Right renal cortex interstitium (tissue), 3 donors: Measurements from ENCODE around the gene TNNT1. TPM values are rescaled to one million over a fixed set of nuclear protein-coding genes. Genes with fewer than 3 reads are reported as not detected.
"Not testable (repeated sequence)": the region's sequence is repeated elsewhere in the genome, so short reads cannot be mapped to it uniquely, and the experiment has no call there.

Experiments used
- DNase-seq, 3 donors: peaks; one replicate each; pipeline ENCODE4 v3.0.0-alpha.2; 2013; ENCODE audit warnings: low read depth in 3 of 3, low spot score in 2 of 3
- polyA plus RNA-seq, 3 donors: library from polyadenylated mRNA; unstranded; fragments of 120-200 nt; gene quantifications; one replicate each; pipeline ENCODE4 v1.2.1, GENCODE V29; 2013; ENCODE audit not compliant: insufficient read length in 3 of 3

Gene TNNT1
- polyA plus RNA-seq, 3 donors: 2.1 to 7.7 (median 3.9) TPM

DNA sequence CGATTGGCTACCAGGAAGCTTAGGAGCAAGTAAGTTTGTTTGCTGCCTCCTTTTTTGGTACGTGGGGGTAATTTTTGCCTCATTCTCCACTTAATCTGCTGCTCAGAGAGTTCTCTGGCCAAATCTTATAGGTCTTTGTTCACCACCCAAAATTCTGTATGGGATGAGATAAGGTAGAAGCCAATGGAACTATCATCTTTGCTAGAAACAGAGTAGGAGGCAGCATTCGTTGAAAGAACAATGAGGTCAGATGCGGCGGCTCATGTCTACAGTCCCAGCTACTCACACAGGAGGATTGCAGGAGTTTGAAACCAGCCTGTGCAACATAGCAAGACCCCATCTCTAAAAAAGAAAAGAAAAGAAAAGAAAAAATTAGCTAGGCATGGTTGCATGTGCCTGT lies 22.4 kb upstream of the TNNT1 start:
- DNase-seq: no peak

DNA sequence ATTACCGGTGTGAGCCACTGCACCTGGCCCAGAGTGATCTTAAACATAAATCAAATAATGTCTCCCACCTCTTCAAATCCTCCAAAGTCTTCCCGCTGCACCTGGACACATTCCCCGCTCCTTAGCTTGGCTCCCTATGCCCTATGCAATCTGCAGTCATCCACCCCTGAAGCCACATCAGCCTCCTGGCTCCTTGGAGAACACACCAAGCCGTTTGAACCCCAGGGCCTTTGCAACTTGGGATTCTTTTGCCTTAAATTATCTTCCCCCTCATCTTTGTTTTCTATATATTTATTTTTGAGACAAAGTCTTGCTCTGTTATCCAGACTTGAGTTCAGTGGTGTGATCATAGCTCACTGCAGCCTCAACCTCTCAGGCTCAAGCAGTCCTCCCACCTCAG lies 20.1 kb upstream of the TNNT1 start:
- no peak for DNase-seq

DNA sequence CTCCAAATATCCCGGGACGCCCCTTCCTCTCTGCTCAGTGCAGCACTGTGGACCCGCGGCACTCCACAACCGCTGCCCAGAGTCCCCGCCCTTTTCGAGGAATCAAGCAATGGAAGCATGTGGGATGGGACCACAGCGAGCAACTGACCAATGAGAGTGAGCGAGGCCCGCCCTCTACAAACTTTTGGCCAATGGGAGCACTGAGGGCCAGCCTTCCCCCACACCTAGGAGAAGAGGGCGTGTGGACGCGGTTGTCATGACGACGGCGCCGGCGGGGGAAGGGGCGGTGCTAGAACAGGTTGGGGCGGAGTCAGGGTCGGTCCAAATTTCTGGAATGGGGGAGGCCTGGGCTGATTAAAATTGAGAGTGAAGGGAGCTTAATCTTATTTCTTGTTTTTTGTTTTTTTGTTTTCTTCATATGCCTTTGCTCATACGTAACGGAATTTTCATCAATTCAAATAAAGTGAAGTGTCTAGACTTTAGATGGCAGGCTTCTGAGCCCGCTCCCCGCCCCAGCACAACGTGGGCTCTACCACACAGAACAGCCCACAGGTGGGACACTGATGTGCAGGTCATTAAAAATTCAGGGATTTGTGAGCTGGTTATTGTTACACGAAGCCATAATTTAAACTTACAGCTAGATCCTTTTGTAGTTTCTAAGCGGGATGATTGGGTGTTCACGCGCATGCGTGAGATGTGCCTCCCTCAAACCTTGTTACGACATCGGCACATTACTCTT lies 17.7 kb upstream of the TNNT1 start, which contains the start of gene DNAAF3:
DNAAF3 (minus strand) TSS at position 84 of the 739 bp plus-strand sequence. CDS start 200 bp downstream, outside the sequence.
- DNase-seq: peak; percentile 76 to 92 (median 83)

DNA sequence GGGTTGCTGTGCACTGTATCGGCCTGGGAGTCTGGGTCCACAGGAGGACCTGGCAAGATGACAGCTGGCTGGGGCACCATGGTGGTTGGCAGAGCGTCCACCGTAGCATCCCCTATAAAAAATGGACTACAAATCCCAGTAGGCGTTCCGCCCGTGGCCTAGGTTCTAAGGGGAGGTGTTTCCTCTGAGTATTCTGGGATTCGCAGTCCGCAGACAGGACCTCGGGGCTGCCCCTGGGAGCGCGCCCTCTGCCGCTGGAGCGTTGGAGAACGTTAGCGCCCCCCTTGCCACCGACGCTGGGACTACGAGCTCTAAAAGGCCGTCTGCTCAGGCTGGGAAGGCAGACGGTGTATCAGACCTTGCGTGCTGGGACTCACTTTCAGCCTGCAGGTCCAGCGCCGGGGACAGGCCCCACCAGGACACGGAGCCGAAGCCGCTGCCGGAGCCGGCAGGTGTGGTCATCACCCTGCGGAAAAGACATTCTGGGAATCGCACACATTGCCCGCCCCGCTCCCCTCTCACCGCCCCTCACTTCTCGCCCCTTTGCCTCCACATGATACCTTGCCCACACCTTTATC lies 17.0 kb upstream of the TNNT1 start:
- DNase-seq: no peak

- no peak for DNase-seq
These were observed 12.7 kb upstream of the TNNT1 start for GRCh38 chr19:55161571-55162322.

DNA sequence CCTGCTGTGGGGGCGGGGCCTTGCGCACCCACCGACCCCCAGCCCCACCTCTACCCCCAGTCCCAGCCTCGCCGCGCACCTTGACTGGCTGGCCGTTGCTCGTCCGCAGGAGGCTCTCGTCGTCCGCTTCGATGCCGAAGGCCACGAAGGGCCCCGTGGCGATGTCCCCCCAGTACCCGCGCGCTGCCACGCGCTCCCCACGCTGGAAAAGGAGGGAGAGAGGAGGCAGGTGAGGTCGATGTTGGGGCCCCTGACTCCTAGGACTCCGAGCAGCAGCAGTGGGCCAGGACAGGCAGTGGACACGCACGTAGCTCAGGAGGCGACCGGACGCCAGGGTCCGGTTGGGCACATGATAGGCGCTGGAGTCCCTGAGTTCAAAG lies 12.0 kb upstream of the TNNT1 start:
- DNase-seq: no peak

DNA sequence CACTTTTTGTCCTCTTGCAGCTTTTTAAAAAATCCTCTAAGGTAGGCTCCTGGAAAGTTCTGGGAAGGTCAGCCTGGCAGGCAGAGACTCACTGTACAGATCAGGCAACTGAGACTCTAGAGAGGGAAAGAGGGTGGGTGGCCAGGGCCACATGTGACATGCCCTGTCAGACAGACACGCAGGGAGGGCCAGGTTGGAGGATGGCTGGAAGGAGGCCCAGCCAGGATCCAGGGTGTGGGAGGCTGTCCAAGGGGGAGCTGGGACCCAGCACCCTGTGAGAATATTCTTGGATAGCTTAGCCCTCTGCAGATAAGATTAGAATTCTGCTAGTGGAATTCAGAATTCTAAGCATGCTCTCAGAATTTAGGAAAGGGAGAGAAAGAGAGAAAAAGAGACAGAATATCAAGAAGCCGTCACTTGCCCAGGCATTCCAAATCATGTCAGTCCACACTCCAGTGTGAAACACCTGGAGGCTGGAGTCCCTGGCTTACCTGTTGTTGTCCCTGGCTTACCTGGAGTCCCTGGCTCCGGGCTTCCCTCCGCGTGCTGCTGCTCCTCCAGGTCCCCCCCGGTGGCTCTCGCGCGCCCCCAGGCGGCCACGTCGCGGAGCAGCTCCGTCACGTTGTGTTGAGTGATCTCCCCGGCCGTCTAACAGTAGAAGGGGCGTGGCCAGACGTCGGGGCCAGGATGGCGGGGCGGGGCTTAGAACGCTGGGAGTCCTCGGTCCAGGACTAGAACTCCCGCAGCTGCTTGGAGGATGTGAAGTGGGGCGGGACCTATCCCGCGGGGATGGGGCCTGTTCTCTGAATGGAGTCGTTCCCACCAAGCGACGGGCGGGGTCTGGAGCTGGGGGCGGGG lies 11.4 kb upstream of the TNNT1 start:
- DNase-seq: peak in 1 of 3 donors; percentile 62

- DNase-seq: no peak
These were observed 10.1 kb upstream of the TNNT1 start for GRCh38 chr19:55158848-55159749.

- DNase-seq: no peak
These were observed 9.4 kb upstream of the TNNT1 start for GRCh38 chr19:55158423-55158822.

DNA sequence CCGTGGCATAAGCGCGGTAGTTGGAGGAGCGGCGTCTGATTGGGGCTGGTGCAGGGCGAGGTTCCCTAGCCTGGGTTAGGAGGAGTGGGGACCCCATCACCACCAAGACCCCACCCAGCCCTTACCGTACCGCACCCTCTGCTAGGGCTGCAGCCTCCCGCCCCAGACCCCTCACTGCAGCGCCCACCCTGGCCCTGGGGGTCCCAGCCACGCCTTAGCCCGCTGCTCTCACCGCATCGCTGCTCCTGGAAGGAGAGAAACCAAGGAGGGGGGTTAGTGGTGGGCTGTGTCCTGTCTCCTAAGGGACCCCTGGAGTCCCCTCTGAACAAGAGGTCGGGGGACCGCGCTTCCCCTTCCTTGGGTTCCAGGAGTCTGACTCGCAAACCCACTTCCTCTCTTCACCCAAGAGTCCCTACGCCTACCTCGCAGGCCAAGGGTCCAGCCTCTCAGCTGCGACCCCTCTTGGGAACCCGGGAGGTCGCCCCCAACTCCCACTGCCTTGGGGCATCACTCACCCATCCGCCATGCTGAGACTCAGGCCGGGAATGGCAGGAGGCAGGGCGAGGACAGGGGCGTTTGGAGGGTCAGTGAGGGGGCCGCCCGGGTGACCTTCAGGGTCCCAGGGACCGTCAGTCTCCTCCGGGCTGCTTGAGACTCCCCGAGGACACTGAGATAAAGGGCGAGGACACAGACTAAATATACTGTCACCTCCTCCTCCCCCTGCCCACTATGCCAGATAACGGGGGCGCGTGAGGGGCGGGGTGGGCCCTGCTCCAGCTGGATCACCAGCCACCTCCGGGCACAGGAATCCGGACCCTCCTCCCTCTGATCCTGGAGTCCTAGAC lies 8.3 kb upstream of the TNNT1 start, which contains the start of gene TNNI3:
TNNI3 (minus strand) TSS at position 669 of the 845 bp plus-strand sequence; CDS start at position 526, 143 bp downstream.
- DNase-seq: no peak

DNA sequence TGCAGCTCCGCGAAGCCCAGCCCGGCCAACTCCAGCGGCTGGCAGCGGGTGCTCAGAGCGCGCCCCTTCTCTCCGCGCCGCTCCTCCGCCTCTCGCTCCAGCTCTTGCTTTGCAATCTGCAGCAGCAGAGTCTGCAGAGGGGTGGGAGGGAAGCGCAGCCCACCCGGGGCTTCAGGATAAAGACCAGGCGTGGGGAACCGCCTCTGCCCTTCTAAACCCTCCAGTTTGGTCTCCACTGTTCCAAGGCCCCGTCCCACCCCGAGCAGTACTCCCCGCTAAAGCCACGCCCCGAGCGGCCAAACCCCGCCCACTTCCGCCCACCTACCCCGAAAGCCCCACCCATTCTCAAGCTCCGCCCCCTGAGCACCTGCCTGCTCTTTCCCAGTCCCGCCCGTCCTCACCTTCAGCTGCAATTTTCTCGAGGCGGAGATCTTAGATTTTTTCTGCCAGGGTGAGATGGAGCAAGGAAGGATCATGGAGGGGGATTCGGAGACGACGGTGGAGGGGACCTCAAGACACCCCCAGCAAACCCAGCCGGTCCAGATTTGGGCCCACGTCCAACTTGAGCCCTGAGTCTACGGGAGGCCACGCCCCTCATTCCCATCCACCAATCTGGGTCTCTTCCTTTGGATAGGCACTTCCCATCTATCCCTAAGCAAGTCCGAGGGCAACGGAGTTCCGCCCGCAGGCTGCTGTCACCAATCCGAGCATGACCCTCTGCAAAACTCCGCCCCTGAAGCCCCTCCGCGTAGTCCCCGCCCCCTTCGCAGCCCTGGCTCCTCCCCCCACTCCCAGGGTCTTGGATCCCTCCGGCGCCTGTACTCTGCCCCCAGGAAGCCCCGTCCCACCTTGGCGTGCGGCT lies 7.4 kb upstream of the TNNT1 start:
- DNase-seq: no peak

GRCh38 chr19:55155784-55156183 lies 6.8 kb upstream of the TNNT1 start:
- not testable (repeated sequence) for DNase-seq

DNA sequence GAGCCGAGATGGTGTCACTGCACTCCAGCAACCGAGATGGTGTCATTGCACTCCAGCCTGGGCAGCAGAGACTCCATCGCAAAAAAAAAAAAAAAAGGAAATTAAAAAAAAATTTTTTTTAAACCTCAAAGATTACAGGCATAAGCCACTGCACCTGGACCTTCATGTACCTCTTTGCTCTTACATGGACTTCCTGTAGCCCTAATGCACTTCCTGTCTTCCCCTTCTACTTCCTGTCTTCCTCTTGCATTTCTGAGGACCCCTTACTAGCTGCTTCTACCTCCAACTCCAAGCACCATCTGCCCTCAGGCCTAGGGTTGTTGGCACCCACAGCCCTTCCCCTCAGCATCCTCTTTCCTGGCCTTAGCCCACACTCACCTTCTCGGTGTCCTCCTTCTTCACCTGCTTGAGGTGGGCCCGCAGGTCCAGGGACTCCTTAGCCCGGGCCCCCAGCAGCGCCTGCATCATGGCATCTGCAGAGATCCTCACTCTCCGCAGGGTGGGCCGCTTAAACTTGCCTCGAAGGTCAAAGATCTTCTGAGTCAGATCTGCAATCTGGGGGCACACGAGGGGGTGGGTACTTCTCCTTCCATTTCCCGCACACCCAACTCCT lies 4.8 kb upstream of the TNNT1 start:
- DNase-seq: no peak

DNA sequence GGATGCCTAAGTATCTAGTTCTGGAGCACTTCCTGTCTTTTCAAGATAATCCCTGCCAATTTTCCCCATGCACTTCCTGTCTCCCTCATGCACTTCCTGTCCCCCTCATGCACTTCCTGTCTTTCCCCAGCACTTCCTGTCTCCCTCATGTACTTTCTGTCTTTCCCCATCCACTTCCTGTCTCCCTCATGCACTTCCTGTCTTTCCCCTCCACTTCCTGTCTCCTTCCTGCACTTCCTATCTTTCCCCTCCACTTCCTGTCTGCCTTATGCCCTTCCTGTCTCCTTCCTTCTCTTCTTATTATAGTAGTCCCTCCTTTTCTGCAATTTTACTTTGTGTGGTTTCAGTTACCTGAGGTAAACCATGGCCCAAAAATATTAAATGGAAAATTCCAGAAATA lies 3.0 kb upstream of the TNNT1 start:
- no peak for DNase-seq

- DNase-seq: no peak
These were observed 1.3 kb downstream of the TNNT1 start for GRCh38 chr19:55147545-55148251.

DNA sequence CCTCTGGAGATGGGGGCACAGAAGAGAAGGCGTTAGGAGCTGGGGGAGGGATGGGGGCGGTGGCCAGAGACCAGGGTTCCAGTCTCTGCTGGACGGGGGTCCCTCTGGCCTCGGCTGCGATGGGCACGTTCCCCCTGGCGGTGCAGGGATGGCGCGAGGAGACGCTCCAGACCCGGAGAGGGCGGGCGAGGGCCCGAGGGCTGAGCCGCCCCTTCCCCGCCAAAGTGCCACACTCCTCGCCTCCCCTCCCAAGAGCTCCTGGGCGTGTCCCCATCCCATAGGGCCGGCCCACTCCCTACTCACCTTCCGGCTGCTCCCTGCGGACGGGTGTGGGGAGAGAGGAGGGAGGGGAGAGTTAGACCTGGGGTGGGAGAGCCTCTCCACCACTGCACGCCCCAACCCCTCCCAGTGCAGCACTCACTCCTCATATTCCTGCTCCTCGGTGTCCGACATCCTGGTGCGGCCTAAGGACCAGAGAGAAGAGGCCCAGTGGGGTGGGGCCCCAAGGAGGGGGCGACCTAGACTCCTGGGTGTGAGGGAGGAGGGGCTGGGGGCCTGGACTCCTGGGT lies 2.2 kb downstream of the TNNT1 start:
- DNase-seq: no peak
